HG03108 (cell line): ENCODE measurements around the gene IRF2BP1.

Source experiments
- ATAC-seq: cut with Tn5 transposase; IDR thresholded peaks from one replicate; pipeline ENCODE4 v1.9.1; 2021; ENCODE audit warnings: moderate library complexity; ENCODE audit not compliant: unreplicated experiment

The IRF2BP1 gene, protein sequence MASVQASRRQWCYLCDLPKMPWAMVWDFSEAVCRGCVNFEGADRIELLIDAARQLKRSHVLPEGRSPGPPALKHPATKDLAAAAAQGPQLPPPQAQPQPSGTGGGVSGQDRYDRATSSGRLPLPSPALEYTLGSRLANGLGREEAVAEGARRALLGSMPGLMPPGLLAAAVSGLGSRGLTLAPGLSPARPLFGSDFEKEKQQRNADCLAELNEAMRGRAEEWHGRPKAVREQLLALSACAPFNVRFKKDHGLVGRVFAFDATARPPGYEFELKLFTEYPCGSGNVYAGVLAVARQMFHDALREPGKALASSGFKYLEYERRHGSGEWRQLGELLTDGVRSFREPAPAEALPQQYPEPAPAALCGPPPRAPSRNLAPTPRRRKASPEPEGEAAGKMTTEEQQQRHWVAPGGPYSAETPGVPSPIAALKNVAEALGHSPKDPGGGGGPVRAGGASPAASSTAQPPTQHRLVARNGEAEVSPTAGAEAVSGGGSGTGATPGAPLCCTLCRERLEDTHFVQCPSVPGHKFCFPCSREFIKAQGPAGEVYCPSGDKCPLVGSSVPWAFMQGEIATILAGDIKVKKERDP

DNA sequence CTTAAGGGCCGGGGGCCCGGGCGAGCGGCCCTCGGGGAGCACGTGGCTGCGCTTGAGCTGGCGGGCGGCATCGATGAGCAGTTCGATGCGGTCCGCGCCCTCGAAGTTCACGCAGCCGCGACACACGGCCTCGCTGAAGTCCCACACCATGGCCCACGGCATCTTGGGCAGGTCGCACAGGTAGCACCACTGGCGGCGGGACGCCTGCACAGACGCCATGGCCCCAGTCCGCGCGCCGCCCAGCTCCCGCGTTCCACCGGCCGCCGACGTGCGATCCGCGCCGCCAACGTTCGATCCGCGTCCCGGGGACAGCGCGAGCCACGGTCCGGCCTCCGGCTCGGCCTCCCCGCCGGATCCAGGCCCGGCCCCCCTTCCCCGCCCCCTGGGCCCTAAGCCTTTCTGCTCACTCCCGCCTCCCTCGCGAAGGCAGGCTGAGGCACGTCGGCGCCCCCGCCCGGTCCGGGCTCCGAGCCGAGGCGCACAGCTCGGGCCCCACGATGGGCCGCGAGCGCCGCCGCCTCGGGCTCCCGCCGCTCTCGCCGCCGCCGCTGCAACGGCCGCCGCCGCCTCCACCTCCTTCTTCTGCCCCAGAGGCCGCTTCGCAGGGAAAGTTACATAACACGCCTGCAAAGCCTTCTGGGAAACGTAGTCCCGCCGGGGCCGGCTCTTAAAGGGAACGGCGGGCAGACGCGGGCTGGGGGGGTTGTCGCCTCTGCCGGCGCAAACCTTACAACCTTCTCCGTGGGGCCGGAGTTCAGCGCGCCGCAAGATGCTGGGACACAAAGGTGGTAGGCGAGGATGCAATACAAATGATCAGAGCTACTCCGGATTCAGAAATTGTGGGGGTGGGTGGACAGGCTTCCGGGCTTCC, at the start of gene IRF2BP1:
Gene IRF2BP1 (minus strand): TSS at position 586 of the 871 bp plus-strand sequence. CDS start 367 bp downstream, at position 219.
- peak; percentile 36 for ATAC-seq

DNA sequence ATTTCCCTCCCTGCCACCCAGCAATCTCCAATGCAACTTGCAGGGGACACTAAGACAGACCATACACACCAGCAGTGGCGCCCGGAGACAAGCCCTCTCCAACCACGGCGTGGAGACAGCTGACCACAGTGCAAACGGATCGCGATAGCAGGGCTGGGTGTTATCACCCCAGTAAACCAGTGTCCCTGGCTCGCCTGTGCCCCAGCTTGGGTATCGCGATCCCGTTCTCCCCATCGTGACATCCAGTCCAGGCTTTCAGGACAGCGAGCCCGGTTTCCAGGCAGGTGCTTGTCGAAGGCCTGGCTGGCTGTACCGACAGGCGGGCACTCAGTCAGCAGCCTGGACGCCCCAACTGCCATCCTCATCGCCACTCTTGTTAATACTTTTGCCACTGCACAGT, 49.3 kb upstream of the IRF2BP1 start:
- no peak for ATAC-seq

DNA sequence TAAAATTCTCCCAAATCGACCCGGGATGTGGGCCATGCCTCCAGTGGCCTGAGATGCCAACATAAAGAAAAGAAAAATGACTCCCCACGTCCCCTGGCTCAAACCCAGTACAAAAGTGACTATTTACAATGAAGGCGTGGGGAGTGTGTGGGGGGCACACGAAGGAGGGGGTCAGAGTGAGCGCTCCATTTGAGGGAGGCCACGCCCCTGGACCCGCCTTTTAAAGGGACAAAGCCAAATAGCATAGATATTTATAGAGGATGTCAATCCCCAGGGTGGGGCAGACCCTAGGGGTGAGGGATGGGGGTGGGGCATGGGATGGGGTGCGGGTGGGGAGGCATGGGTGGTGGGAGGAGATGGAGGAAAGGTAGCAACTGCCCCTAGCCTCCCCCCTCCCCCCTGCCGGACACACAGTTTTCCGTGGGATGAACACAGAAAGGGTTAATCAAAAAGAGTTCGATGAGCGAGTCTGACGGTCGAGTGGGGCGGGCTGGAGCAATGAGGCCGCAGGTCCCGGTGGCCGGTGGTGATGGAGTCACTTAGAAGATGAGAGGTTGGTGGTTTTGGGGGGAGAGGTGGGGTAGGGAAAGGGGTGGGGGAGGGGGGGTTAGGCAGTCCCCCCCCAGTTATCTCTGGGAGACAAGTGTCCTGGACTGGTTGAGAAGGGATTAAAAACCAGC, 48.8 kb upstream of the IRF2BP1 start:
- ATAC-seq, result no peak

DNA sequence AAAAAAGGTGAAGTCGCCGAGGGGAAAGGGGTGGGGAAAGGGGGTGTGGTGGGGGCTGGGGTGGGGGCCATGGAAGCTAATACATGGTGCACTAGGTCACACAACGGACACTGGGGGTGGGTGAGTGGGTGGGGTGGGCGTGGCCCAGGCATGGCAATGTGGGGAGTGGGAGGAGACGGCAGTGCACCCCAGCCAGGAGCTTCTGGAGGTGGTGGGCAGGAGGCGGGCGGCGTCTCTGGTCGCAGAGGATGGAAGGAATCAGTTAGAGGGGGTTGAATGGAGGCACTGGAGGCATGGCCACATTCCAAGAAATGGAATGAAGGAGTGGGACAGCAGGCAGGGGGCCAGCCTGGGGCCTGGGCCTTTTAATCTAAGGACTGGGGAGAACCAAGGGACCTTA, 47.8 kb upstream of the IRF2BP1 start:
- no peak for ATAC-seq

DNA sequence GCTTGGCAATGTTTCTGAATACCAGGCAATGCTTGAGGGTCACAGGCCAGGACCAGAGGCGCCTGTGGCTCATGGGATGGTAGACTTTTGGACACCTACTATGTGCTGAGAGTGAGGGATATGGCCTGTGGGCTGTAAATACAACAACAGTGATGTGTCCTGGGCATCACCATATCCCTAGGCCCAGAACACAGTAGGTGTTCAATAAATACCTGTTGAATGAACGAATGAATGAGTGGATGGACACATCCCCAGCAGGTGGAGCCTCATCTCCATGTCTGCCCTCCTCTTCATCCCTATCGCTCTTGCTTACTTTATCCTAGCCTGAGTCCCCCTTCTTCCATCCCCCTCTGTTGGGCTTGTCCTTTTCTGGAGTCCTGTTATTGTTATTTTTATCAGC, 45.1 kb upstream of the IRF2BP1 start:
- no peak for ATAC-seq

DNA sequence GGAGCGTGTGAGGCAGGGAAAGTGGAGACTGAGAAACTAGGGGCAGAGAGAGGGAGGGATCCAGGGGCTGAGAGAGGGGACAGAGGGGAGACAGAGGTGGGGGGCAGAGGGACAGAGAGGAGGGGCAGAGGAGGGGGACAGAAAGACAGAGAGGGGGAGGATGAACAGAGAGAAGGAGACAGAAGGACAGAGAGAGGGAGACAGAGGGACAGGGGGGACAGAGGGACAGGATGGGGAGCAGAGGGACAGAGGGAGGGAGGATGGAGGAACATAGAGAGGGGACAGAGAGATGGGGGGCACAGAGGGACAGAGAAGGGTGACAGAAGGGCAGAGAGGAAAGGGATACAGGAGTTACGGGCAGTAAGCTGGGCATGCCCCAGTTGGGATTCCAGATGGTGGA, 43.3 kb upstream of the IRF2BP1 start:
- no peak for ATAC-seq

DNA sequence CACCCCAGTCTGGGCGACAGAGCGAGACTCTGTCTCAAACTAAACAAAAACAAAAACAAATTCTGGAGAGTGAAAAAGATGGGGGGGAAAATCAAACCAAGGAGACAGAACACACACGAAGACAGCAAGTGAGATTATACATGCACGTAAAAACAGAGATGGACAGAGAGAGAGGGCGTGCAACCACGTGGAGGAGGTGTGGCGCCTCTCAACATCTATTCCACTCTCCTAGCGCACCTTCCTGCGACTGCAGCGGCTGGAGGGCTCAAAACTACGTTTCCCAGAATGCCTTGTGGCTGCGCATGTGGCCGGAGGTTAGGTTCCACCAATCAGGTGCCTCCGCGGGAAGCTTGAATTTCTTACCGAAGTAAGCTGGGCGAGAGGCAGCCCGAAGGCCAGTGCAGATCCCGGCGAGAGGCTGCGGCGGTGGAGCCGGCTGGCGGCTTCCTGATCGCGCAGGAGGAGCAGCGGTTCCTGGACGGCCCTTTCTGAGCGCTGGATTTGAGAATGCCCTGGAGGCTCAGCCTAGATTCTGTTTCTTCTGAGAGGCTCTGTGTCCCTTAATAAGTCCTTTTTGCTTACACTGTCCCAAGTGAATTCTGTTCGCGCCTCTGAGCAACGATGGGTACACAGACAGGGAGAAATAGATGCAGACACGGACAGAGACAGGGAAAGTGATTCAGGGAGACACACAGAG, 41.8 kb upstream of the IRF2BP1 start:
- ATAC-seq, result peak; percentile 91

DNA sequence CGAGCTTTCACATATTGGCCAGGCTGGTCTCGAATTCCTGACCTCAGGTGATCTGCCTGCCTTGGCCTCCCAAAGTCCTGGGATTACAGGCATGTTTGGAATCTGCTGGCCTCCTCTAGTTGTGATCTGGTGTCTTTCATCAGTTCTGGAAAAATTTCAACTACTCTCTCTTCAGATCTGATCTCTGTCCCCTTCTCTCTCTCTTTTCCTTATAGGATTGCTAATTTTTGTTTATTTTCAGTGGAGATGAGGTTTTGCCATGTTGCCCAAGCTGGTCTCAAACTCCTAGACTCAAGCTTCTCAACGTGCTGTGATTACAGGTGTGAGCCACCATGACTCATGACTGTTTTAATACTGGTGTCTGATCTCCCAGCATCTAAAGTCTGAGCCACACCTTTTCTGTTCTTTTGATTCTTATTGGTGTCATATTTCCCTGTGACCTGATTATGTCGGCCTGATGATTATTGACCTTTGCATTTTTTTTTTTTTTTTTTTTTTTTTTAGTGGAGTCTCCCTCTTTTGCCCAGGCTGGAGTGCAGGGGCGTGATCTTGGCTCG, 39.0 kb upstream of the IRF2BP1 start:
- no peak for ATAC-seq

DNA sequence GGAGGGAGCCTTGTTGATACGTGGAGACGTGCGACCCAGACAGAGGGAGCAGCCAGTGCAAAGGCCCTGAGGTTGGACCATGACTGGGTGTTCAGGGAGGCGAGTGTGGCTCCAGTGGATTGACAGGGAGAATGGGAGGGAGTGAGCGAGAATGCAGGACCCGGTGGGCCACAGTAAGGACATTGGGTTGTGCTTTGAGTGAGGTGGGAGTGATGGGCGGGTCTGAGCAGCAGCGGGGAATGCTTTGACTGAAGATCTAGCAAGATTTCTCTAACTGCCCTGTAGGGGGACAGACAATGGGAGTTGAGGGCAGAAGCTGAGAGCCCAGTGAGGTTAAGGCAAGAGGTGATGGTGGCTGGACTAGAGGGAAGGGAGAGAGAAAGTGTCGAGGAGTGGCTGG, 36.3 kb upstream of the IRF2BP1 start:
- ATAC-seq, result no peak

DNA sequence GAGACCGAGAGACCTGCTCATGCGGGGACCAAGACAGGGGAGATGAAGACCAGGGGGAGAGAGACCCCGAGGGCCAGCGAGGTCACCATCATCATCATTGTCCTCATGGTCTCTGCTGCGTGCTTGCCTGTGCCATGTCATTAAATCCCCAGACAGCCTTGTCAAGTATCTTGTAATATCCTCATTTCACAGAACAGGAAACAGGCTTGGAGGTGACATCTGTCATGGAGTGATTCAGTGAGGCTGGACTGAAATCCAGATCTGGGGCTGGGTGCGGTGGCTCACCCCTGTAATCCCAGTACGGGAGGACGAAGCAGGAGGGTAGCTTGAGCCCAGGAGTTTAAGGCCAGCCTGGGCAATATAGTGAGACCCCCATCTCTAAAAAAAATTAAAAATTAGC, 34.5 kb upstream of the IRF2BP1 start:
- no peak for ATAC-seq

DNA sequence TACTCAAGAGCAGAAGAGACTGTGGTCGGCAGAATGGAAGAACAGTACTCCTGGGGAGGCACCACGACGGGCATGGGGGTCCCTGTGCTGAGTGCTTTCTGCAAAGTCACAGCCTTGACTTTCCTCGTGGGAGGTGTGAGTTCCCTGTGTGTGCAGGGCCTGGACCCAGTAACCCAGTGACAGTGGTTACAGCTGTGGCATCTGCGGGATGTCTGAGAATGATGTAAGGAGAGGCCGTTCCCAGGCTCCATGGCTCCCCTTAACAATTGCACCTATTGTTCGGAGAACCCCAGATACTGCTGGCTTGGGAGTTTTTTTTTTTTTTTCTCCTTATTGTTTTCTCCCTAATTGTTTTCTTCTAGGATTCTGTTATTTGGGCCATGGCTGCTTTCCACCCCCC, 33.7 kb upstream of the IRF2BP1 start:
- no peak for ATAC-seq

DNA sequence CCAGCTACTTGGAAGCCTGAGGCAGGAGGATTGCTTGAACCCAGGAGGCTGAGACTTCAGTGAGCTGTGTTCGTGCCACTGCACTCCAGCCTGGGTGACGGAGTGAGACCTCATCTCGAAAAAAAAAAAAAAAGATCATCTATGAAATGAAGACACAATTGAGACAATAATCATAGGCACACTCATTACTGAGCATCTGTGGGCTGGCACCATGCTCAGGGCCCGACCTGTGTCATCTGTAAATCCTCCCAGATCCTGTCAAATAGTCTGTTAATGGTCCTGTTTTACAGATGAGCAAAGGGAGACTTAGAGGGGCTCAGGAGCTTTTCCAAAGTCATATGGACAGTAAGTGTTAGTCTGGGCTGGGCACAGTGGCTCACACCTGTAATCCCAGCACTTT, 32.8 kb upstream of the IRF2BP1 start:
- no peak for ATAC-seq

DNA sequence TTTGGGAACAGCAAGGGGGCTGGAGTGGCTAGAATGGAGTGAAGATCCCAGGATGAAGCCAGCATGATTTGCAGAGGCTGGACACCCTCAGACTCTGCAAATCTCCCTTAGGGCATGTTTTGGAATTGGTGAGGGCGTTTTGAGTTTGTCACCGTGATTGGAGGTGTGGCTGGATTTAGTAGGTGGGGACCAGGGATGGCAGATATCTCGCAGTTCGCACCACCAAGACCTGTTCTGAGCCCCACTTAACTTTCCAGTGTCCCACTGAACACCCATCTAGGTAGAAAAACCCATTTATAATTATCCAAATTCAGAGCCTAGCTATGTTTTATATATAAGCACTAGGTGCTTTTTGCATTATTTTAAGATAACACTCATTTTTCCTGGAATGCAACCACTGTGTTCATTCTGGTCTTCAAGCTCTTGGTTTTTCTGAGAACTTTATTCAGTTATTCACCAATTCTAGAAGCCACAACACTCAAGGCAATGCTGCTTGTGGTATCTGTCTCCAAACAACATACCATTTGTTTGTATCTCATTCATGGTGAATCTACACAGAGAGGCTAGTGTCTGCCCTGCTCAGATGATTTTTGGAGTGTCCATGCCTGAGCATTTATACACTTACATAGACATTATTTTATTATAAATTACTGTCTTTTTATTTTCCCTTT, 31.6 kb upstream of the IRF2BP1 start:
- no peak for ATAC-seq

DNA sequence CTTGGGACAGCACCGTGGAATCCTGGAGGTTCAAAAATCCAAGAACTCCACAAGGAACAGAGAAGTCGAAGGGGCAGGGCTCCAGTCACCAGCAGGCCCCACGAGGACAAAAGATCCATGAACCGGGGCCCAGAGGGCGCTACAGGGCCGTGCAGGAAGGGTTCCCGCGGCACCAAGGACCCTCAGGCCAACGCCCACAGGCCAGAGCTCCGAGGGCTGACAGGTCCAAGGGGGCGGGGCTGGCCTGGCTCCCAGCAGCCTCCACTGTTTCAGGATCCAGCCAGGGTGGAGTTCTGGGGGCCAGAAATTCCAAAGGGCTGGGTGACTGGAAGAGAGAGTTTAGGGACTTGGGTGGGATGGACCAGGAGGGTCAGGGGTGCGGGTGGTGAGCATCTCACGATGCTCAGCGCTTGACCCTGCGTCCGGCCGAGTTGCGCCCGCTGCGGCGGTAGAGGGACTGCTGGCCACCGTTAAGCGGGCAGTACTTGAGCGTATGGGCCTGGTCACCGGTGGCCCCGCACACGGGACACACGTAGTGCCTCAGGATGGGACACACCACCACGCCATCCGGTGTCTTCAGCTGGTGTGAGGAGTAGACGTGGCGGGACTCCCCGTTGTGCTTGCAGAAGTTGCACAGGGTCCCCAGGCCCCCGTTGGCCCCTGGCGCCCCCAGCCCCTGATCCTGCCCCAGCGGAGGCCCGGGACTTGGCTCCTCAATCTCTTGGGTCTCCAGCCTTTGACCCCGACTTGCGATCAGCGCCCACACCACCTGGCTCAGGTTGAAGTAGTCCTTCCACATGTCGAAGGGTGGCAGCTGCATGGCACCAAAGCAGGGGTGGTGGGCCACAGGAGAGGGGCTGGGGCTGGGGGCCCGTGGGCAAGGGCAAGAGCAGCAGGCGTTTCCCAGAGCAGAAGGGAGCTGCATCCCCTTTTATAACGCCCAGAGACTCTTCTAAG, 28.2 kb upstream of the IRF2BP1 start, which contains the start of gene NANOS2:
Gene NANOS2 (minus strand): TSS at position 905 of the 957 bp plus-strand sequence. CDS start 85 bp downstream, at position 820.
- no peak for ATAC-seq

DNA sequence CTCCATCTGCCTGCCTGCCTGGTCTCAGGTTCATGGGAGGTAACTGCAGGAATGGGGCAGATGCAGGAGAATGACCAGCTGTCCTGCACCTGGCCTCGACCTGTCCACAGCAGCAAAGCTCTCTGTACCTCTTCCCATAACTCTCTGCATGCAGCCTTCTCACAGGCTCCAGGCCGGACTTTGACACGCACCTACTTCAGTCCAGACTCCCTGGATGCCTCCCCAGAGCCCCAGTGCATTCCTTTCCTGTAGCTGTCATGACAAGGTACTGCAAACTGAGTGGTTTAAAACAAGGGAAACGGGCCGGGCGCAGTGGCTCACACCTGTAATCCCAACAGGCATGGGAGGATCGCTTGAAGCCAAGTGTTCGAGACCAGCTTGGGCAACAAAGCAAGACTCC, 25.4 kb upstream of the IRF2BP1 start:
- no peak for ATAC-seq

DNA sequence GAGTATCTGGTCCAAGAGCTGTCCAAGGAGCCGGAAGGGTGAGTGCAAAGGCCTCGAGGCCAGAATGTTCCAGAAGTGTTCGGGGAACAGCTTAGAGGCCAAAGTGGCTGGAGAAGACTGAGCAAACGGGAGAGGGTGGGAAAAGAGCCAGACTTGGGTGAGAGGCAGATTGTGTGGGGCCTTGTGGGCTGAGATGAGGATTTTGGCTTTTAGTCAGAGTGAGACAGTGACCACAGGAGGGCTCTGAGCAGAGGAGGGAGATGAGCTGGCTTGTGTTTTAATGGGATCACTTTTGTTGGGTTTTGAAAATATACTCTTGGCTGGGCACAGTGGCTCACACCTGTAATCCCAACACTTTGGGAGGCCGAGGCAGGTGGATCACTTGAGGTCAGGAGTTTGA, 23.0 kb upstream of the IRF2BP1 start:
- ATAC-seq, result no peak

DNA sequence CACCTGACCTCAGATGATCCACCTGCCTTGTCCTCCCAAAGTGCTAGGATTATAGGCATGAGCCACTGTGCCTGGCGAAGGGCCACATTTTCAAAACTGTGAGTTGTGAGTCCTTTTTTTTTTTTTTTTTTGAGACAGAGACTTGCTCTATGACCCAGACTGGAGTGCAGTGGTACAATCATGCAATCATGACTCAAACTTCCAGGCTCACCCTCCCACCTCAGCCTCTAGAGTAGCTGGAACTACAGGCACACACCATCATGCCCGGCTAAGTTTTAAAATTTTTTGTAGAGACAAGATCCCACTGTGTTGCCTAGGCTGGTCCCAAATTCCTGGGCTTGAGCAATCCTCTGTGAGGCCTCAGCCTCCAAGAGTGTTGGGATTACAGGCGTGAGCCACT, 20.3 kb upstream of the IRF2BP1 start:
- ATAC-seq, result no peak

DNA sequence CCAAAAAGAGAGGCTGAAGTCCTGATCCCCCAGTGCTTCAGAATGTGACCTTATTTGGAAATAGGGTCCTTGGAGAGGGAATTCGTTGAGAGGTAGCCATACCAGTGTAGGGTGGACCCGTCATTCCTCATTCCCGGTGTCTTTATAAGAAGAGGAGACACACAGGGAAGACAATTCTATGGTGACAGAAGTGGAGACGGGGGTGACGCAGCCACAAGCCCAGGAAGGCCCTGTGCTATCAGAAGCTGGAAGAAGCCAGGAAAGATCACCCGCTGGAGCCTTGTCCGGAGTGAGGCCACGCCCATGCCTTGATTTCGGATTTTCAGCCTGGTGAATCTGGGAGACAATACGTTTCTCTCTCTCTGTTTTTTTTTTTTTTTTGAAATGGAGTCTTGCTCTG, 19.1 kb upstream of the IRF2BP1 start:
- no peak for ATAC-seq
